ENCODE measurements around the gene MRPL11. TPM values are rescaled to one million over a fixed set of nuclear protein-coding genes. Genes with fewer than 3 reads are reported as not detected.
"Not testable (repeated sequence)": the region's sequence is repeated elsewhere in the genome, so short reads cannot be mapped to it uniquely, and the experiment has no call there.

The MRPL11 gene
- total and polyA plus RNA-seq, 10 of the 15 experiments (the other 5 are each of a cell fraction or from before 2014, with no cell fraction given): 43.5 to 248 (median 109) TPM

GRCh38 chr11:66440940-66441282 is 2.3 kb upstream of the MRPL11 start:
- H3K4me2 ChIP-seq (ENCODE audit: control insufficient read depth, insufficient read depth); H3K36me3 ChIP-seq (ENCODE audit: control insufficient read depth in 2 of 2, insufficient read depth in 2 of 2, low read length in 1 of 2); H3K27me3 ChIP-seq (replicated peaks in 1 of 2; ENCODE audit: control insufficient read depth in 2 of 2, insufficient read depth in 2 of 2, low read length in 1 of 2); ATAC-seq; H3K9ac ChIP-seq (ENCODE audit: control insufficient read depth, insufficient read depth, low read length); H3K4me1 ChIP-seq (ENCODE audit: control insufficient read depth, insufficient read depth, low read length); H2AFZ ChIP-seq (ENCODE audit: control insufficient read depth, low read depth, low read length); POLR2A ChIA-PET; H3K79me2 ChIP-seq (ENCODE audit: control insufficient read depth, insufficient read depth, low read length); BruUV-seq (replicated peaks); H3K27ac ChIP-seq (ENCODE audit: control insufficient read depth, insufficient read depth); intact Hi-C loops (cut with micrococcal nuclease; ENCODE audit: unreplicated experiment); DNase-seq (ENCODE audit: low read depth, low spot score); FAIRE-seq; H4K20me1 ChIP-seq (ENCODE audit: control insufficient read depth, insufficient read depth); in situ Hi-C loops (cut with MboI); H3K4me3 ChIP-seq; H3K9me3 ChIP-seq (replicated peaks; ENCODE audit: control insufficient read depth, insufficient read depth, low read length): not testable (repeated sequence)
- SMC1A ChIA-PET (ENCODE audit: uncharacterized antibody, unreplicated experiment): interaction anchor here (1.4 to 1.5 kb wide), 2 partner anchors 38 to 238 kb away, joined by 3 to 4 read pairs; no protein-coding TSS in a partner anchor
- RAD21 ChIA-PET (ENCODE audit: unreplicated experiment): interaction anchor here (0.6 to 1.4 kb wide), 3 partner anchors 18 to 238 kb away, joined by 4 to 5 read pairs (median 4); no protein-coding TSS in a partner anchor
- 52% methylated on average over 24 of the region's 27 CpGs for WGBS (ENCODE audit: insufficient coverage, insufficient replicate concordance, low lambda C conversion rate, missing lambda C conversion rate)
- CTCF ChIA-PET: interaction anchor here (3.1 to 5.1 kb wide), 5 partner anchors 12 to 238 kb away, joined by 20 to 39 read pairs (median 31); partner anchors contain the start of genes DPP3 and RBM4B

GRCh38 chr11:66440101-66440939 is 1.7 kb upstream of the MRPL11 start:
- ChIA-PET RAD21 (ENCODE audit: unreplicated experiment) (interaction anchor here (0.6 to 2.2 kb wide), 6 partner anchors 19 to 238 kb away, joined by 4 to 19 read pairs (median 4); partner anchors contain the start of gene PELI3), CTCF (interaction anchor here (0.7 to 5.1 kb wide), 8 partner anchors 11 to 238 kb away, joined by 3 to 46 read pairs (median 30); partner anchors contain the start of genes DPP3, PELI3 and RBM4B), POLR2A (interaction anchor here (0.6 kb wide), 1 partner anchor 76 kb away, joined by 8 read pairs; no protein-coding TSS in a partner anchor), SMC1A (ENCODE audit: uncharacterized antibody, unreplicated experiment) (interaction anchor here (1.4 to 1.5 kb wide), 2 partner anchors 39 to 238 kb away, joined by 3 to 4 read pairs; no protein-coding TSS in a partner anchor)
- in situ Hi-C loops (cut with MboI); H3K79me2 ChIP-seq (ENCODE audit: control insufficient read depth, insufficient read depth, low read length); H2AFZ ChIP-seq (ENCODE audit: control insufficient read depth, low read depth, low read length); intact Hi-C loops (cut with micrococcal nuclease; ENCODE audit: unreplicated experiment); FAIRE-seq; H3K9me3 ChIP-seq (replicated peaks; ENCODE audit: control insufficient read depth, insufficient read depth, low read length); H4K20me1 ChIP-seq (ENCODE audit: control insufficient read depth, insufficient read depth); ATAC-seq; H3K9ac ChIP-seq (ENCODE audit: control insufficient read depth, insufficient read depth, low read length); DNase-seq (ENCODE audit: low read depth, low spot score); H3K4me1 ChIP-seq (ENCODE audit: control insufficient read depth, insufficient read depth, low read length); H3K36me3 ChIP-seq (ENCODE audit: control insufficient read depth in 2 of 2, insufficient read depth in 2 of 2, low read length in 1 of 2); H3K27ac ChIP-seq (ENCODE audit: control insufficient read depth, insufficient read depth); BruUV-seq (replicated peaks); H3K4me2 ChIP-seq (ENCODE audit: control insufficient read depth, insufficient read depth); H3K27me3 ChIP-seq (replicated peaks in 1 of 2; ENCODE audit: control insufficient read depth in 2 of 2, insufficient read depth in 2 of 2, low read length in 1 of 2); H3K4me3 ChIP-seq: not testable (repeated sequence)
- 69% methylated on average over 23 of the region's 29 CpGs for WGBS (ENCODE audit: insufficient coverage, insufficient replicate concordance, low lambda C conversion rate, missing lambda C conversion rate)

All from GM12878 (cell line).